ENCODE results near the gene MACROD2.

Gene MACROD2

GRCh38 chr20:14531786-14532185 is 536.5 kb downstream of the MACROD2 start:
- no peak for ATAC-seq

GRCh38 chr20:14536738-14537137 is 541.4 kb downstream of the MACROD2 start:
- TF ChIP-seq ESRRG (CRISPR knock-in tag; IDR thresholded peaks at IDR 0.05) = no peak
- peak; percentile 40; the same call in 1 of the 3 replicates for ATAC-seq

More at GRCh38 chr20:14531786-14532185, 536.5 kb downstream of the MACROD2 start:
- no peak for TF ChIP-seq ISL1 (CRISPR knock-in tag; IDR thresholded peaks at IDR 0.05)
- no peak for TF ChIP-seq OSR1 (CRISPR knock-in tag; IDR thresholded peaks at IDR 0.05)
- no peak for TF ChIP-seq CSDC2 (CRISPR knock-in tag; IDR thresholded peaks at IDR 0.05)
- no peak for TF ChIP-seq ZC3H10 (CRISPR knock-in tag; IDR thresholded peaks at IDR 0.05)
- TF ChIP-seq PPARA (CRISPR knock-in tag; IDR thresholded peaks at IDR 0.05; ENCODE audit: borderline replicate concordance) = no peak
- no peak for TF ChIP-seq SNAI2 (CRISPR knock-in tag; IDR thresholded peaks at IDR 0.05)
- no peak for TF ChIP-seq CREB5 (CRISPR knock-in tag; IDR thresholded peaks at IDR 0.05; ENCODE audit: low read depth)
- no peak for TF ChIP-seq PATZ1 (CRISPR knock-in tag; IDR thresholded peaks at IDR 0.05; ENCODE audit: borderline replicate concordance)
- TF ChIP-seq CSRNP3 (CRISPR knock-in tag; IDR thresholded peaks at IDR 0.05) = no peak
- TF ChIP-seq POU6F1 (CRISPR knock-in tag; IDR thresholded peaks at IDR 0.05; ENCODE audit: borderline replicate concordance, low read depth) = no peak
- no peak for TF ChIP-seq ZNF8 (CRISPR knock-in tag; IDR thresholded peaks at IDR 0.05)

- TF ChIP-seq OSR1 (CRISPR knock-in tag; IDR thresholded peaks at IDR 0.05) (no peak), POU6F1 (CRISPR knock-in tag; IDR thresholded peaks at IDR 0.05; ENCODE audit: borderline replicate concordance, low read depth) (no peak), TSHZ2 (CRISPR knock-in tag; IDR thresholded peaks at IDR 0.05) (no peak), GLIS3 (CRISPR knock-in tag; IDR thresholded peaks at IDR 0.05) (no peak), ISL1 (CRISPR knock-in tag; IDR thresholded peaks at IDR 0.05) (no peak), CSDC2 (CRISPR knock-in tag; IDR thresholded peaks at IDR 0.05) (no peak), SNAI2 (CRISPR knock-in tag; IDR thresholded peaks at IDR 0.05) (no peak), ZNF70 (CRISPR knock-in tag; IDR thresholded peaks at IDR 0.05) (no peak)
- ATAC-seq = no peak
These were observed 543.1 kb downstream of the MACROD2 start for GRCh38 chr20:14538433-14538832.

GRCh38 chr20:14543040-14543439 is 547.7 kb downstream of the MACROD2 start:
- ATAC-seq = no peak
- TF ChIP-seq TOX (CRISPR knock-in tag; IDR thresholded peaks at IDR 0.05; ENCODE audit: borderline replicate concordance) = no peak
